Choroid plexus epithelial cell (primary cell): Measurements from ENCODE around the gene LCOR.

Experiments used
- DNase-seq: peaks from one replicate; pipeline ENCODE4 v3.0.0-alpha.2; 2010; ENCODE audit warnings: low read depth
- H3K4me3 ChIP-seq: 2 replicates; pipeline ENCODE4 v1.5.1; 2011; ENCODE audit warnings: low read depth, mild to moderate bottlenecking, control low read depth, low read length, moderate library complexity
- TF ChIP-seq, protein P1 (sequence below): conservative IDR thresholded peaks from 2 replicates; pipeline ENCODE4 v1.5.1; 2011; ENCODE audit warnings: low read depth, mild to moderate bottlenecking, control low read depth, inconsistent platforms, low read length, moderate library complexity

The LCOR gene

GRCh38 chr10:96889415-96890171, 57.5 kb downstream of the LCOR start:
- no peak for DNase-seq
- TF ChIP-seq, protein P1, sequence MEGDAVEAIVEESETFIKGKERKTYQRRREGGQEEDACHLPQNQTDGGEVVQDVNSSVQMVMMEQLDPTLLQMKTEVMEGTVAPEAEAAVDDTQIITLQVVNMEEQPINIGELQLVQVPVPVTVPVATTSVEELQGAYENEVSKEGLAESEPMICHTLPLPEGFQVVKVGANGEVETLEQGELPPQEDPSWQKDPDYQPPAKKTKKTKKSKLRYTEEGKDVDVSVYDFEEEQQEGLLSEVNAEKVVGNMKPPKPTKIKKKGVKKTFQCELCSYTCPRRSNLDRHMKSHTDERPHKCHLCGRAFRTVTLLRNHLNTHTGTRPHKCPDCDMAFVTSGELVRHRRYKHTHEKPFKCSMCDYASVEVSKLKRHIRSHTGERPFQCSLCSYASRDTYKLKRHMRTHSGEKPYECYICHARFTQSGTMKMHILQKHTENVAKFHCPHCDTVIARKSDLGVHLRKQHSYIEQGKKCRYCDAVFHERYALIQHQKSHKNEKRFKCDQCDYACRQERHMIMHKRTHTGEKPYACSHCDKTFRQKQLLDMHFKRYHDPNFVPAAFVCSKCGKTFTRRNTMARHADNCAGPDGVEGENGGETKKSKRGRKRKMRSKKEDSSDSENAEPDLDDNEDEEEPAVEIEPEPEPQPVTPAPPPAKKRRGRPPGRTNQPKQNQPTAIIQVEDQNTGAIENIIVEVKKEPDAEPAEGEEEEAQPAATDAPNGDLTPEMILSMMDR = no peak
- H3K4me3 ChIP-seq = no peak overlapping the region

DNA sequence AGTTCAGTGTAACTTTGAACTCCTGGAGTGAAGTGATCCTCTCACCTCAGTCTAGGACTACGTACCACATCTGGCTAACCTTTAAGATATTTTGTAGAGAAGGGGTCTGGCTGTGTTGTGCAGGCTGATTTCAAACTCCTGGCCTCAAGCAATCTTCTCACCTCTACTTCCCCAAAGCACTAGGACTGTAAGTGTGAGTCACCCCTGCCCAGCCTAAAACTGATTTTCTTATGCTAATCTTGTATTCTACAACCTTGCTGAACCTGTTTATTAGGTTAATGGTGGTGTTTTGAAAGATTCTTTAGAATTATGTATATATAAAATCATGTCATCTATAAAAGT, 58.0 kb downstream of the LCOR start:
- TF ChIP-seq, protein P1 = no peak
- no peak for DNase-seq
- H3K4me3 ChIP-seq = no peak overlapping the region

DNA sequence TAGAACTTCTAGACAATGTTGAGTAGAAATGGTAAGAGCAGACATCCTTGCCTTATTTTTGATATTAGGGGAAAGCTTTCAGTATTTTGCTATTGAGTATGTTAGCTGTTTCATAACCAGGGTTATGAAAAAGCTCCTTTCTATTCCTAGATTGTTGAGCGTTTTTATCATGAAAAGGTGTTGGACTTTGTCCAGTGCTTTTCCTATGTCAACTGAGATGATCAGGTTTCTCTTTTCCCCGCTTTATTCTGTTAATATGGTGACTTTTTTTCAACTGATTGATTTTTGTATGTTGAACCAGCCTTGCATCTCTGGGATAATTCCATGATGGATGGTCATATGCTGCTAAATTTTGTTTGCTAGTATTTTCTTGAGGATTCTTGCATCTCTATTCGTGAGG, 58.5 kb downstream of the LCOR start:
- TF ChIP-seq, protein P1 = no peak
- DNase-seq = no peak
- H3K4me3 ChIP-seq = no peak overlapping the region

DNA sequence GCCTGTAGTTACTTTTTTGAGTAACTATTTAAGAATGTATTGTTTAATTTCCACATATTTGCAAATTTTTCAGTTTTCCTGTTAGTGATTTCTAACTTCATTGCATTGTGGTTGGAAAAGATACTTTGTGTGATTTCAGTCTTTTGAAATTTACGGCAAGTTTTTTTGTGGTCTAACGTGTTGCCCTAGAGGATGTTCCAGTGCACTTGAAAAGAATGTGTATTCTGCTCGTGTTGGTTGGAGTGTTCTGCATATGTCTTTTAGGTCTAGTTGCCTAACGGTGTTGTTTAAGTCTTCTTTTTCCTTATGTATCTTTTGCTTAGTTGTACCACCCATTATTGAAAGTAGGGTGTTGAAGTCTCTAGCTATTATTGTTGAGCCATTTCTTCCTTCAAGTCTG, 59.7 kb downstream of the LCOR start:
- TF ChIP-seq, protein P1 = no peak
- DNase-seq = no peak
- H3K4me3 ChIP-seq = no peak overlapping the region

DNA sequence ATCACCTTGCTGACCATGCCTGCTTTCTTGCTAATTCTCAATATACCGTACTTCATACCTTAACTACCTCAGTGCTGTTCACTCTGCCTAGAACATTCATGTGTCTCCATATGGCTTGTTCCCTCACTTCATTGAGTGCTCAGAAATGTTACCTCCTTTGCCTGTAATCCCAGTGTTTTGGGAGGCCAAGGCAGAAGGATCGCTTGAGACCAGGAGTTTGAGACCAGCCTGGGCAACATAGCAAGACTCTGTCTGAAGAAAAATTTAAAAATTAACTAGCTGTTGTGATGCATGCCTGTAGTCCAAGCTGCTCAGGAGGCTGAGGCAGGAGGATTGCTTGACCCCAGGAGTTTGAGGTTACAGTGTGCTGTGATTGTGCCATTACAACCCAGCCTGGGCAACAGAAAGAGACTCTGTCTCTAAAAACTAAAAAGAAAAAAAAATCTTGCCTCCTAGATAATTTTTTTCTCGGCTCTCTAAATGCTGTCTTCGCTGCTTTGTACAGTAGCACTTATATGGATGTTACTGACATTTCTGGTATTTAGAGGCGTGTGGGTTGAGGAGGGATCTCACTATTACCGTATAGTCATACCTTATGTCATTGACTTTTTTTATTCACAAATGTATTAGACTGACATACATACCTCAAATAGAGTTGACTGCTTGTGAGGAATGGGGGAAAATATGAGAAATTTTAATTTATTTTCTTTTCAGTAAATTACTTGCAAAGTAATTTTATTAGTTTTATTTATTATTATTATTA, 63.7 kb downstream of the LCOR start:
- TF ChIP-seq, protein P1 = no peak
- no peak overlapping the region for H3K4me3 ChIP-seq
- DNase-seq = no peak

DNA sequence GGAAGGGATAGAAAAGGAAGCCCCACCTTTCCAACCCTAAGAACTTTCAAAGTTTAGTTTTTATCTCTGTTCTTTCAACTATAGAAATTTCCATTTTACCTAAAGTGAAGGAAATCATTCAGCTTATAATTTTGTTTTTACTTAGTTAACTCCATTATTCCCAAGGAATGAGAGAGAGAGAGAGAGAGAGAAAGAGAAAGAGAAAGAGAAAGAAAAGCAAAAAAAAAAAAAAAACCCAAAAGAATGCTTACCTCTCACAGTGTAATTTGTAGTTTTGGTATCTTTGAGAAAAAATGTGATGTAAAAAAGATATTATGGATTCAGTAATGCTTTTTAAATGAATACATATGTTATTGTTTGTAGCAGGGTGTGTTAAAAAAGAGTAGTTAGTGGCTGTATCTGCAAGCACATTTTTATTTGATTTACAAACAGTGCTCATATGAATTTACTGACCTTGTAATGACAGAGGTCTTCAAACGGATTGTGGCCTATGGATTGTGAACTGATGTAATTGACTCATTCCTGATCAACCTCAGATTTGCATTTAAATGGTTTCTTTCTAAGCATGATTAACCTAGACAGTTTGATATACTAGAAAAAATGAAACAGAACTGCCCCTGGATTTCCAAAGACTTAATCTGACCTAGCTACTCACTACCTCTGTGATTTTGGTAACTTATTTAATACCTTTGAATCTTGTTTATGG, 64.9 kb downstream of the LCOR start:
- TF ChIP-seq, protein P1 = no peak
- DNase-seq = no peak
- H3K4me3 ChIP-seq = no peak overlapping the region
